GM13977 (cell line): ENCODE data around the gene DLEC1.
"Not testable (repeated sequence)": the region's sequence is repeated elsewhere in the genome, so short reads cannot be mapped to it uniquely, and the experiment has no call there.

Experiments used
- DNase-seq: peaks from one replicate; pipeline ENCODE4 v3.0.0; 2012; ENCODE audit warnings: low spot score
- CTCF ChIP-seq: IDR thresholded peaks from 2 replicates; pipeline ENCODE4 v1.5.1; 2012; ENCODE audit warnings: mild to moderate bottlenecking, control low read depth; ENCODE audit not compliant: insufficient read depth; ENCODE audit errors: extremely low read depth, missing control alignments
- in situ Hi-C: fragments of 300-500 bp; cut with MboI; formaldehyde crosslinking; loops from one replicate; pipeline ENCODE4 v1.12.0; 2022; ENCODE audit warnings: low sequenced_read_pairs, low pct_unique_long_range_greater_than_20kb, mixed read lengths, inconsistent platforms; ENCODE audit not compliant: unreplicated experiment

Gene DLEC1

DNA sequence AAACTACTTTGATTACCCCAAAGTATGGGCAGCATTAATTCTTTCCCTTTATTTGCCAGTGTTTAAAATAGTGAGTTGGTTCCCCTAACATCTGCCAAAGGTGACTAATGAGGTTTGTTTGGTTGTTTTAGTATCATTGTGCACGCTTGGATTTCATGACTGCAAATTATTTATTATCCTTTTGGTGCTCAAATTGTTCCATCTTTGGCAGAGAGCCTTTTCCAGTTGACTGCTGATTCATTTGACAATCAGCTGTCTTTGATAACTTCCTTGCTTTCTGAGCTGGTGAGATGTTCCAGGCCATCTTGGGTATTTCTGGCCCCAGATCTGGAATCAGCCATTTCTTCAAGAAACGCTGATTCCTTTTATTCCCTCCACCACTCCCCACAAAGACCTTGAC lies 8.9 kb downstream of the DLEC1 start:
- TF ChIP-seq CTCF, result no peak
- in situ Hi-C loops, result no loop called here
- no peak for DNase-seq

GRCh38 chr3:38049358-38050126 lies 10.5 kb downstream of the DLEC1 start:
- DNase-seq, result no peak
- in situ Hi-C loops, result no loop called here
- no peak for TF ChIP-seq CTCF

- in situ Hi-C loops, result no loop called here
- TF ChIP-seq CTCF, result no peak
- no peak for DNase-seq
Observed at GRCh38 chr3:38051131-38051530, 12.1 kb downstream of the DLEC1 start.

- DNase-seq, in situ Hi-C loops: not testable (repeated sequence)
Observed at GRCh38 chr3:38053286-38053685, 14.3 kb downstream of the DLEC1 start.

DNA sequence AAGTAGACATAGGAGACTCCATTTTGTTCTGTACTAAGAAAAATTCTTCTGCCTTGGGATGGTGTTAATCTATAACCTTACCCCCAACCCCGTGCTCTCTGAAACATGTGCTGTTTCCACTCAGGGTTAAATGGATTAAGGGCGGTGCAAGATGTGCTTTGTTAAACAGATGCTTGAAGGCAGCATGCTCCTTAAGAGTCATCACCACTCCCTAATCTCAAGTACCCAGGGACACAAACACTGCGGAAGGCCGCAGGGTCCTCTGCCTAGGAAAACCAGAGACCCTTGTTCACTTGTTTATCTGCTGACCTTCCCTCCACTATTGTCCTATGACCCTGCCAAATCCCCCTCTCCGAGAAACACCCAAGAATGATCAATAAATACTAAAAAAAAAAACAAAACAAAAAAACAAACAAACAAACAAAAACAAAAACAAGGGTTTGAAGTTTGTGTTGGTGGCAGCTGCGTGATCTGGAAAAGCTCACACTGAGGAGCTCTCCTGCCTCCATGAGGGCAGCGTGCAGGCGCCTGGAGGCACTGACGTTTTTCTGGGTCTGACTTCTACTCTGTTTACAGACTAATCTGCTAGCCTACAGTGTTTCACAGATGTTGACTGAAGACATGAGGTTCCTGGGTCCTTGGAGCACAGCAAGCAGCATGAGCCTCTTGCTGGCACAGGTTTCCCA lies 14.9 kb downstream of the DLEC1 start:
- in situ Hi-C loops, DNase-seq: not testable (repeated sequence)

DNA sequence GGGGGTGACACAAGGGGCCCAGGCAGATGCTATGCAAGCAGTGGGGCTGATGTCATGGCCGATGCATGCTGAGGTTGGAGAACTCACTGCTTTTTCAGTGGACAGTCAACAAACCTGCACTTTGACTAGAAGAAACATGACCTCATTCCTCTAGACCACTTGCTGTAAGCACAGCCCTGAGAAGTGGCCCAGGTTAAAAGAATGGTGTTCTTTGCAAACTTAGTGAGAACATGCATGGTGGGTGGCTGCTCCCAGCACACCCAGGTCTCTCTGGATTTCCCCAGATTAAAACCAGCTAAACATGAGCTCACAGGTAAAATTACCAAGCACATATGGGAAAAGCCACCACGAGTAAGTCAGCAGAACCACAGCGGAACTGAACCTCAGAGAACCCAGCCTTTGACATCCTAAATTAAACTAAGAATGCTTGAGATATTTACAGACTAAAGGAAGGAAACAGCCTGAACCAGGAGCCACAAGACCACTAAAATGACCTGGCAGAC lies 15.5 kb downstream of the DLEC1 start:
- no peak for TF ChIP-seq CTCF
- in situ Hi-C loops, result no loop called here
- DNase-seq, result peak; percentile 66

DNA sequence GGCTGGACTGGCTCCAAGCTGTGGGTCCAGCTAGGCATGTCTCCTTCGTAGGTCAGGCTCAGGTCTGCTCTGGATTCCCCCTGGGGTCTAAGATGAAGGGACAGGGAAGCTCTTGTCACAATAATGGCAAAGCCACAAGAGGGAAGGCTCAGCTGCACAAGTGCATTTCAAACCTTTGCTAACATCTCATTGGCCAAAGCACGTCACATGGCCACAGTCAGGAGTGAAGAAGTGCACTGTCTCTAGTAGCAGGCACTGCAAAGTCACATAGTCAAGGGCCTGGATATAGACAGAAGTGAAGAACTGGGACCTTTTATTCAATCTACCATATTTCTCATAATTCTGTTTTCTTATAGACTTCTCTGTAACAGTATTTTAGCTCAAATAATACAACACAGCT lies 20.1 kb downstream of the DLEC1 start:
- TF ChIP-seq CTCF, result no peak
- no peak for DNase-seq
- in situ Hi-C loops, result no loop called here
